Measurements from ENCODE around the gene PDE9A.
A peak's percentile ranks its signal among the peaks of the same experiment; 100 is the strongest.

Gene PDE9A

GRCh38 chr21:42645211-42646075, 8.0 kb upstream of the PDE9A start:
- no peak for DNase-seq

- DNase-seq: no peak
These were observed 7.2 kb upstream of the PDE9A start for GRCh38 chr21:42646076-42646825.

- no peak for DNase-seq
These were observed 6.6 kb upstream of the PDE9A start for GRCh38 chr21:42646836-42647235.

GRCh38 chr21:42648606-42649005, 4.8 kb upstream of the PDE9A start:
- no peak for DNase-seq

GRCh38 chr21:42649122-42650032, 4.0 kb upstream of the PDE9A start:
- no peak for DNase-seq

GRCh38 chr21:42650033-42650370, 3.4 kb upstream of the PDE9A start:
- no peak for DNase-seq

- no peak for DNase-seq
These were observed 2.7 kb upstream of the PDE9A start for GRCh38 chr21:42650441-42651421.

GRCh38 chr21:42651515-42652401, 1.7 kb upstream of the PDE9A start:
- DNase-seq: no peak

- peak; percentile 48 for DNase-seq
These were observed 742 bp upstream of the PDE9A start for GRCh38 chr21:42652527-42653230.

- DNase-seq: peak; percentile 88
These were observed 925 bp downstream of the PDE9A start for GRCh38 chr21:42654179-42654912.

- DNase-seq: no peak
These were observed 1.7 kb downstream of the PDE9A start for GRCh38 chr21:42654913-42655795.

GRCh38 chr21:42655796-42656770, 2.7 kb downstream of the PDE9A start:
- no peak for DNase-seq

- no peak for DNase-seq
These were observed 3.5 kb downstream of the PDE9A start for GRCh38 chr21:42656872-42657271.

GRCh38 chr21:42657676-42658319, 4.4 kb downstream of the PDE9A start:
- DNase-seq: no peak

- no peak for DNase-seq
These were observed 5.1 kb downstream of the PDE9A start for GRCh38 chr21:42658320-42659105.
